Omental fat pad (tissue), 4 donors: ENCODE measurements around the gene CHCHD6. TPM values are rescaled to one million over a fixed set of nuclear protein-coding genes. Genes with fewer than 3 reads are reported as not detected.

Experiments
- ATAC-seq: fragments of 150-250 bp; one replicate; pipeline ENCODE4 v1.9.1; 2016; ENCODE audit warnings: mild to moderate bottlenecking, moderate library complexity; ENCODE audit not compliant: low FRiP score
- DNase-seq: peaks from one replicate; pipeline ENCODE4 v3.0.0-alpha.2; 2019; ENCODE audit warnings: low spot score
- CTCF ChIP-seq, 3 donors: fragments of 450-650 bp; IDR thresholded peaks; one replicate each; pipeline ENCODE4 v1.5.1; 2016 to 2017; ENCODE audit warnings: antibody characterized with exemption in 3 of 3, mild to moderate bottlenecking in 3 of 3, moderate library complexity in 2 of 3
- total RNA-seq, 4 donors: library from RNA; depleted of rRNA; stranded (reverse); fragments of >200 nt; gene quantifications; one replicate each; pipeline ENCODE4 v1.1.0, GENCODE V29; 2016

The CHCHD6 gene
- total RNA-seq, 4 donors from 2014 or later, result 7.5 to 19.7 (median 11.5) TPM

- DNase-seq, result no peak
- no peak for ATAC-seq
- TF ChIP-seq CTCF (IDR thresholded peaks at IDR 0.05), result no peak
Observed at GRCh38 chr3:126964261-126964660, 260.2 kb downstream of the CHCHD6 start.

DNA sequence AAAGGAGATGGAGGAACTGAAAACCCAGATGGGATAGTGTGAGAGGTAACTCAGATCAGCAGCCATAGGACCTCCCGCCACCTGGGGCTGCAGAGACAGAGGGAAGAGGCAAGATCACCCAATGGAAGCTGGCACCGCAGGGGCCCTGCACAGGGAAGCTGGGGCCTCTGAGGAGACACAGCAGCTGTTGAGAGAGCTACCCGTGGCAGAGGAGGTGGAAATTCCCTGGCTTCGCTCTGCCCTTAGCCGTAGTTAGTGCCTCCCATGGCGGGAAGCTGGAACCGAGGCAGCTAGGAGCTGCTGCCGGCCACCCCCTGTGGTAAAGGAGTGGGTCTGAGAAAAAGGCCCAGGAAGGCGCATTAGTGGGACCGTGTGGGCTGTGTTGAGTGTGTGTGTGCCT lies 260.9 kb downstream of the CHCHD6 start:
- no peak for TF ChIP-seq CTCF (IDR thresholded peaks at IDR 0.05)
- DNase-seq (no peak), ATAC-seq (no peak)

GRCh38 chr3:126965526-126966080 lies 261.6 kb downstream of the CHCHD6 start:
- no peak for DNase-seq
- no peak for ATAC-seq
- no peak for TF ChIP-seq CTCF (IDR thresholded peaks at IDR 0.05)

DNA sequence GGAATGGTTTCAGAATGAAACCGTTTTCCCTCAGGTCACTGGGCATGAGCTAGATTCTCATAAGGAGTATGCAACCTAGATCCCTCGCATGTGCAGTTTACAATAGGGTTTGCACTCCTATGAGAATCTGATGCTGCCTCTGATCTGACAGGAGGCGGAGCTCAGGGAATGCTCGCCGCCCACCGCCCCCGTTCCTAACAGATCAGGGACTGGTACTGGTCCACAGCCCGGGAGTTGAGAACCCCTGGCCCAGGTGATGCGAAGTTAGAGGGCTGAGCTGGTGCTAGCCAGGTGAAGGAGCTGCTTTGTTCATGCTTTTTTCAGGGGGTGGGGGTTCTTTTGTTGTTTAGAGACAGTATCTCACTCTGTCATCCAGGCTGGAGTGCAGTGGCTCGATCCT lies 263.3 kb downstream of the CHCHD6 start:
- TF ChIP-seq CTCF (IDR thresholded peaks at IDR 0.05), result no peak
- no peak for DNase-seq
- ATAC-seq, result no peak

- ATAC-seq (no peak), DNase-seq (no peak)
- no peak for TF ChIP-seq CTCF (IDR thresholded peaks at IDR 0.05)
Observed at GRCh38 chr3:126968391-126969390, 264.7 kb downstream of the CHCHD6 start.

GRCh38 chr3:126969586-126969985 lies 265.5 kb downstream of the CHCHD6 start:
- ATAC-seq (no peak), DNase-seq (no peak)
- no peak for TF ChIP-seq CTCF (IDR thresholded peaks at IDR 0.05)
